Urinary bladder (tissue), 4 donors: ENCODE results near the gene EIPR1. TPM values are rescaled to one million over a fixed set of nuclear protein-coding genes. Genes with fewer than 3 reads are reported as not detected.

ENCODE experiments used
- DNase-seq: peaks from one replicate; pipeline ENCODE4 v3.0.0-alpha.2; 2015; ENCODE audit errors: extremely low spot score
- H3K27ac ChIP-seq: one replicate; pipeline ENCODE4 v1.5.1; 2013; ENCODE audit warnings: low read depth, mild to moderate bottlenecking, moderate library complexity
- H3K36me3 ChIP-seq: one replicate; pipeline ENCODE4 v1.6.1; 2013; ENCODE audit warnings: mild to moderate bottlenecking, moderate library complexity; ENCODE audit not compliant: insufficient read depth
- H3K4me1 ChIP-seq: one replicate; pipeline ENCODE4 v1.6.1; 2013; ENCODE audit warnings: mild to moderate bottlenecking, moderate library complexity; ENCODE audit not compliant: insufficient read depth
- H3K4me3 ChIP-seq: one replicate; pipeline ENCODE4 v1.5.1; 2013; ENCODE audit warnings: low read depth, low read length
- WGBS: extraction: QIAGEN DNeasy Blood & Tissue Kit; methylation state at CpG from one replicate; pipeline ENCODE4 v1.1.7; 2013; 5-methylcytosine and 5-hydroxymethylcytosine counted together
- polyA plus RNA-seq: library from polyadenylated mRNA; stranded (reverse); fragments of 200-250 nt; gene quantifications from one replicate; pipeline ENCODE4 v1.2.3, GENCODE V29; 2013
- total RNA-seq: library from RNA; depleted of rRNA; stranded (reverse); fragments of >200 nt; gene quantifications from one replicate; pipeline ENCODE4 v1.2.3, GENCODE V29; 2014
- donor health status: healthy with polysubstance abuse.
- donor health status: healthy.

EIPR1 gene
- total and polyA plus RNA-seq, 2 donors = 14.9 to 15.0 TPM

- Histone ChIP-seq H3K36me3 (no peaks in the 10 kb centered on the region), H3K4me1 (no peaks in the 10 kb centered on the region), H3K4me3 (no peak overlapping the region), H3K27ac (no peak overlapping the region)
- no peak for DNase-seq
- 97% methylated on average over 18 of the region's 18 CpGs for WGBS
These were observed 114.9 kb downstream of the EIPR1 start for GRCh38 chr2:3262437-3263388.

GRCh38 chr2:3261511-3261910, 116.1 kb downstream of the EIPR1 start:
- 97% methylated on average over 8 of the region's 8 CpGs for WGBS
- H3K27ac ChIP-seq = no peak overlapping the region
- H3K36me3 ChIP-seq = no peaks in the 10 kb centered on the region
- H3K4me3 ChIP-seq = no peak overlapping the region
- no peaks in the 10 kb centered on the region for H3K4me1 ChIP-seq
- DNase-seq = no peak

DNA sequence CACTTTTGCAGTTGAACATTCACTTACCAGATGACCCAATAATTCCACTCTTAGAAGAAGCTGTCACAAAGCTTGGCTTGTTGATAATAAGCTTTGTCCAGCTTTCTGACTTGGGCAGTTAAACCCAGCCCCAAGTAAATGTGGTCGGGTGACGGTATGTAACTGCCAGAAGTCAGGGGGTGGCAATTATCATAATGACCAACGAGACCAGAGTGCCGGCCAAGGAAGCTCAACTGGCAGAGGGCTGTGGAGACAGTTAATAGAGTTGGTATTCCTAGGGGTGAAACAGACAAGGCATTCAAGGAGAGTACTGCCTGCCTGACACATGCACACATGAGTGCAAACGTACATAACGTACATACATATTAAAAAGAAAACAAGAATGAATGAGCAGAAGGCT, 116.7 kb downstream of the EIPR1 start:
- Histone ChIP-seq H3K27ac (no peak overlapping the region), H3K36me3 (no peaks in the 10 kb centered on the region), H3K4me1 (no peaks in the 10 kb centered on the region), H3K4me3 (no peak overlapping the region)
- whole genome bisulfite sequencing = 84% methylated on average over 6 of the region's 6 CpGs
- DNase-seq = no peak

DNA sequence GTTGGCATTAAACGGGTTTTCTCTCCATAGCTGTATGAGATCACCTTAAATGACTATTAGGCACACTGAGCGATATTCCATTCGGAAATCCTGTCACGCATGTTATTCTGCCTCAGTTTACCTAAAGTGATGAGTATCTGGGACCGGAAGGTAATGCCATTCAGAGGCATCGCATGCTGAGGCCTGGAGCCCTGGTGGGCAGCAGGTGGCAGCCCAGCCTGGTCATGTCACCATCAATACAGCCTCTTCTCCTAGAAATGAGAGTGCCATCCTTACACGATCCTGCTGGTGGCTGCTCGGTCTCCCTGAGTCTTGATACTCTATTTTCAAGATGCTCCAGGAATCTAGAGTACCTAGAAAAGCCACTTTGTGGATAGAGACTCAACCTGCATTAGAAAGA, 119.8 kb downstream of the EIPR1 start:
- DNase-seq = no peak
- Histone ChIP-seq H3K4me3 (no peak overlapping the region), H3K36me3 (no peaks in the 10 kb centered on the region), H3K4me1 (no peaks in the 10 kb centered on the region), H3K27ac (no peak overlapping the region)
- 94% methylated on average over 8 of the region's 8 CpGs for WGBS

DNA sequence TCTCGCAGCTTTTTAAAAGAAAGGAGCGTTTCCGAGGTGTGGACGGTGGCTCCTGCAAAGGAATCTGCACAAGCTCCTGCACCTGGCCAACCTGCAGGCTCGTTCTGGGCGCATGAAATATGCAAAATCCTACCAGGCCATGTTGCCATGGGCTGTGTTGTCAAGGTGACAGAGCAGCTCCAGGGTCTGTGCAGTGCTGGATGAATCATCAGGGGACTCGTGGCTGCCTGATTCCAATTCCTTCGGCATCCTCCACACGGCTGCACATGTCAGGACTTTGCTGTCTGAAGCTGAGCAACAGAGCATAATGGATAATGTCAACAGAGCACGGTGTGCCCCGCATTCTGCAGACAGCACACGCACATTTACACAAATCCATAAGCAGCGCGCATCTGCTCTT, 120.5 kb downstream of the EIPR1 start:
- 83% methylated on average over 14 of the region's 14 CpGs for WGBS
- DNase-seq = no peak
- Histone ChIP-seq H3K36me3 (no peaks in the 10 kb centered on the region), H3K27ac (no peak overlapping the region), H3K4me1 (no peaks in the 10 kb centered on the region), H3K4me3 (no peak overlapping the region)

GRCh38 chr2:3256605-3257004, 121.0 kb downstream of the EIPR1 start:
- H3K36me3 ChIP-seq = no peaks in the 10 kb centered on the region
- no peak overlapping the region for H3K27ac ChIP-seq
- WGBS = 91% methylated on average over 13 of the region's 13 CpGs
- DNase-seq = no peak
- H3K4me3 ChIP-seq = no peak overlapping the region
- H3K4me1 ChIP-seq = no peaks in the 10 kb centered on the region

- Histone ChIP-seq H3K36me3 (no peaks in the 10 kb centered on the region), H3K4me3 (no peak overlapping the region), H3K4me1 (no peaks in the 10 kb centered on the region), H3K27ac (no peak overlapping the region)
- DNase-seq = no peak
- WGBS = 96% methylated on average over 16 of the region's 16 CpGs
These were observed 121.5 kb downstream of the EIPR1 start for GRCh38 chr2:3256157-3256556.

DNA sequence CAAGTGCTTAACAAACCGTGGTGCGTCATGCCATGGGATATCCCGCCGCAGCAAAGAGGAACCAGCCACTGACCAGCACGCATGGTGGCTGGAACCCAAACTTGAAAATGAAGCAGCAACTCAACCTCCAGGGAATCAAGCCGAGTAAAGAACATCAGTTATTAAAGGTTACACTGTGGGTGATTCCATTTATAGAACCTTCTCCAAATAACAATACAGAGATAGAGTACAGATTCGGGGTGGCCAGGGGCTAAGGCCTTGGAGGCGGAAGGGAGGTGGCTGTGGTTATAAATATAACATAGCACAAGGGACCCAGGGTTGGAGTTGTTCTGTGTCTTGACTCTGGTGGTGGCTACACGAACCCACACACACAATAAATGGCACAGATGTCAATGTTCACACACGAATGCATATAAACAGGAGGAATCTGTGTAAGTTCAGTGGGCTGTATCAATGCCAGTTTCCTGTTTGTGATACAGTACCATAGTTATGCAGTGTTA, 123.1 kb downstream of the EIPR1 start:
- Histone ChIP-seq H3K27ac (no peak overlapping the region), H3K36me3 (no peaks in the 10 kb centered on the region), H3K4me3 (no peak overlapping the region), H3K4me1 (no peaks in the 10 kb centered on the region)
- DNase-seq = no peak
- WGBS = 94% methylated on average over 10 of the region's 10 CpGs

- no peak overlapping the region for H3K27ac ChIP-seq
- H3K36me3 ChIP-seq = no peaks in the 10 kb centered on the region
- 83% methylated on average over 15 of the region's 15 CpGs for WGBS
- no peaks in the 10 kb centered on the region for H3K4me1 ChIP-seq
- no peak overlapping the region for H3K4me3 ChIP-seq
- DNase-seq = no peak
These were observed 123.6 kb downstream of the EIPR1 start for GRCh38 chr2:3253913-3254441.

- no peak for DNase-seq
- WGBS = 46% methylated on average over 15 of the region's 15 CpGs
- Histone ChIP-seq H3K36me3 (no peaks in the 10 kb centered on the region), H3K4me1 (no peaks in the 10 kb centered on the region), H3K27ac (no peak overlapping the region), H3K4me3 (no peak overlapping the region)
These were observed 125.7 kb downstream of the EIPR1 start for GRCh38 chr2:3251946-3252345.

- no peaks in the 10 kb centered on the region for H3K36me3 ChIP-seq
- no peak overlapping the region for H3K4me3 ChIP-seq
- no peaks in the 10 kb centered on the region for H3K4me1 ChIP-seq
- no peak overlapping the region for H3K27ac ChIP-seq
- WGBS = 92% methylated on average over 2 of the region's 2 CpGs
- DNase-seq = no peak
These were observed 128.1 kb downstream of the EIPR1 start for GRCh38 chr2:3249476-3249962.

DNA sequence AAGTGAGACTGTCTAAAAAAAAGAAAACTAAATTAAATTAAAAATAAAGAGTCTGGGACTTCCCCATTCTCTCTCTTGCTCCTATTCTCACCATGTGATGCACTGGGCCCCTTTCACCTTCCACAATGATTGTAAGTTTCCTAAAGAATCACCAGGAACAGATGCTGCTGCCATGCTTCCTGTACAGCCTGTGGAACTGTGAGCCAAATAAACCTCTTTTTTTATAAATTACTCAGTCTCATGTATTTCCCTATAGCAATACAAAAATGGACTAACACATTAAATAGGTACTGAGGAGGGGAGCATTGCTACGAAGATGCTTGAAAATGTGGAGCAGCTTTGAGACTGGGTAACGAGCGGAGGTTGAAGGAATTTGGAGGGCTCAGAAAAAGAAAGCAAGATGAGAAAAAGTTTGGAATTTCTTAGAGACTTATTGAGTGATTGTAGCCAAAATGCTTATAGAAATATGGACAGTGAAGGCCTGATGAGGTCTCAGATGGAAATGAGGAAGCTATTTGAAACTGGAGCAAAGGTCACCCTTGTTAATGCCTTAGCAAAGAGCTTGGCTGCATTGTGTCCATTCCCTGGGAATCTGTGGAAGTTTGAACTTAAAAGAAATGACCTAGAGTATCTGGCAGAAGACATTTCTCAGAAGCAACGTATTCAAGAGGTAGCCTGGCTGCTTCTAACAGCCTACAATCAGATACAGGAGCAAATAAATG, 128.7 kb downstream of the EIPR1 start:
- no peaks in the 10 kb centered on the region for H3K4me1 ChIP-seq
- no peak overlapping the region for H3K27ac ChIP-seq
- DNase-seq = no peak
- H3K4me3 ChIP-seq = no peak overlapping the region
- 95% methylated on average over 4 of the region's 4 CpGs for WGBS
- no peaks in the 10 kb centered on the region for H3K36me3 ChIP-seq

GRCh38 chr2:3246928-3247714, 130.5 kb downstream of the EIPR1 start:
- H3K36me3 ChIP-seq = no peaks in the 10 kb centered on the region
- no peak for DNase-seq
- no peaks in the 10 kb centered on the region for H3K4me1 ChIP-seq
- H3K4me3 ChIP-seq = no peak overlapping the region
- no peak overlapping the region for H3K27ac ChIP-seq
- 63% methylated on average over 10 of the region's 13 CpGs for WGBS
